Posterior cingulate gyrus (tissue), 11 donors: ENCODE results near the gene KLC4.

Source experiments
- DNase-seq, 10 donors: peaks; one replicate each; pipeline versions ENCODE4 v3.0.0 to v3.0.0-alpha.2; 2020 to 2021; ENCODE audit warnings: mixed read lengths in 3 of 10
- intact Hi-C: fragments of 100-400 bp; cut with DNase I; formaldehyde crosslinking; loops from one replicate; pipeline ENCODE4 v1.15.1; 2023

The KLC4 gene

DNA sequence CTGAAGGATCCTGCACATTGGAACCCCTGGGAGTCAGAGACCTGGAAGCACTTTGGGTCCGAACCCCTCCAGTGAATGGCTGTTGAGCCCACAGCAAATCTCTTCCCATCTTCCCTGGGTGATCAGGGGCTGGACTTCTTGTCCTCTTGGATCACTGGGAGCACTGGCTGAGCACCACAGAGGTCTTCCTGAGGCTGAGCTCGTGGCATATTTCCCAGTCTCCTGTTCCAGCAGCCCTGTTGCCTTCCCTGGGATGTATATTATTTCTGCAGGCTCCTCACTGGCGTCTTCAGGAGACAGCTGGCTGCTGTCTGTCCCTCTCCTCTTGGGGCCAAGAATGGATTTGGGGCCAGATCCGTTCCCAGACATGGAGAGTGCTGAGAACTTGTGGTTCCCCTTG is 60.1 kb downstream of the KLC4 start:
- peak in 2 of 10 donors; percentile 30 to 34 for DNase-seq
- intact Hi-C loops: no loop called here

DNA sequence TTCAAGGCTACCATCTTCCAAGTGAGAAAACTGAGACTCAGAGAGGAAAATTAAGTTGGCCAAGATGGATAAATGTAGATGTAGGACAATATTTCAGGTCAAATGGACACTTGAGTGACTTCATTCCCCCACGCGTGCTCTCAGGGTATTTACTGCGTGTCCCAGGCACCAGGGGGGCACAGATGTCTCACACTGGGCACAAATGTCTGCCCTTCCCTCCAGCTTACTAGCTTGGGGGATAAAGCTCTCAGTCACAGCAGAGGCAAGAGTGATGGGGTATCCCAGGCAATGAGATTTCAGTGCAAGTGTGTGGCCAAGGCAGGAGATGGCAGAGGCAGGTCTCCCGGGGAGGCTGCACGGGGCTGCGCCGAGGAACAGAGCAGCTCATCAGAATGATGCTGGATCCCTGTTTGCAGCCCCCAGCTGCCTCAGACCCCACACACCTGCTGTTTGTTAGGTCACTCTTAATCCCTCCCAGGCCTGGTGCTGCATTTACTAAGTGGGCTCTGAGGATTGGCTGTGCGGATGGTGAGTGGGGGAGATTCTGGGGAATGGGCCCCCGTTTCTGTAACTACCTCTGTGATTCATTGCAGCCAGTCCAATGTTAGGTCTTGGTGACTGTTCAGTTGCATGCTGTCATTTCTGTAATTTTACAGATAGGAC is 60.8 kb downstream of the KLC4 start:
- intact Hi-C loops: no loop called here
- peak in 2 of 10 donors; percentile 14 to 19 for DNase-seq

DNA sequence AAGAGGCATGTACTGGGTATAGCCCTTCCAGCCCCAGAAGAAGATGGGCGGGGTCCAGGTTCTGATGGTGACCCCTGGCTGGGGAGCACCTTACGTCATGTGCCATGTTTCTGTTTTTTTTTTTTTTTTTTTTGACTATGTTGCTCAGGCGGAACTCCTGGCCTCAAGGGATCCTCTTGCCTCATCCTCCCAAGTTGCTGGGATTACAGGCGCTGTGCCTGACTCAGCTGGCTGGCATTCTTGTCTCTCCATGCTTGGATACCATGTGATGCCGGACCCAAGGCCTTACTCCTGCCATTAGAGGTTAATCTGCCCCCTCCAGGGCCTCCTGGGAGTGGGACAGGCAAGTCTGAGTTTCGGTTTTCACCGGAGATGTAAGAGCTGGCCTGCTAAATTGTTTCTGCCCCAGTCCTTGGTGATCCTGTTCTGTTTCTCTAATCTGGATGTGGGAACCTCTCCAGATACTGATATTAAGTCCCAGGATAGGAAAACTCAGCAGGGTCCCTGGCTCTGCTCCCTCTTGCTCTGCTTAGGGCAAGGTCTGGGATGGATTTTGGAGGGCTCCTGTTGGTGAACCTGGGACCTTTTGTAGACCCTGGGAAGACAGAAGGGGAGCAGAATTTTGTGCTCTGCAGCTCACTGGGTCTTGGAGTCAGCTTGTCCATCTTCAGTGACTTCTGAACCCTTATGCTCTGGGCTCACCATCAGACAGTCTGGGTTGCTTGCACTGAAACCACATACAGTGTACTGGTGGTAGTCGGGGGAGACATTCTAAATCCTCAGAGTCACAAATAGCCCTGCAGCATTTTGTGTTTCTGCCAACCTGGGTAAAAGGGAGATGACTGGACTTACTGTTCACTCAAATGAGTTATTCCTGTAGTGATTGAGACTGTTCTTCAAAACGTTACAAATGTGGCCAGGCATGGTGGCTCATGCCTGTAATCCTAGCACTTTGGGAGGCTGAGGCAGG is 61.8 kb downstream of the KLC4 start:
- intact Hi-C loops: no loop called here
- peak in 2 of 10 donors; percentile 15 to 40 for DNase-seq

DNA sequence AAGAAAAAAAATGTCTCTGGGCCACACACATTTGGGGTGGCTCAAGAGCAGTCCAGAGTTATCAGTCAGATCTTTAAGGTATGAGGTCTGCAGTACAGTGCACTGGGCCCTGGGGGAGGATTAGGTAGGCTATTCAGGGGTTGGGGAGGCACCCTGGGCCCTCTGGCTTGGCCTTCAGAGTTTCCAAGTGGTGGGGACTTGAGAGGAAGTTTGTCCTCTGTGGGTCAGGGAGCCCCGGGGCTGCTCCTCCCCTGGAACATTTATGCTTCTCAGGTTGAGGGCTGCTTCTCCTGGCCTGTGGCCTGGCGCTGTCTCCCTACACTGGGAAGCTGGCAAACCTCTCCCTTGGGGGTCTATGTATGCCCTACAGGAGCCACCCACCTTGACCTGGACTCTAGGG is 62.7 kb downstream of the KLC4 start:
- peak in 3 of 10 donors; percentile 26 to 67 (median 27) for DNase-seq
- intact Hi-C loops: no loop called here

DNA sequence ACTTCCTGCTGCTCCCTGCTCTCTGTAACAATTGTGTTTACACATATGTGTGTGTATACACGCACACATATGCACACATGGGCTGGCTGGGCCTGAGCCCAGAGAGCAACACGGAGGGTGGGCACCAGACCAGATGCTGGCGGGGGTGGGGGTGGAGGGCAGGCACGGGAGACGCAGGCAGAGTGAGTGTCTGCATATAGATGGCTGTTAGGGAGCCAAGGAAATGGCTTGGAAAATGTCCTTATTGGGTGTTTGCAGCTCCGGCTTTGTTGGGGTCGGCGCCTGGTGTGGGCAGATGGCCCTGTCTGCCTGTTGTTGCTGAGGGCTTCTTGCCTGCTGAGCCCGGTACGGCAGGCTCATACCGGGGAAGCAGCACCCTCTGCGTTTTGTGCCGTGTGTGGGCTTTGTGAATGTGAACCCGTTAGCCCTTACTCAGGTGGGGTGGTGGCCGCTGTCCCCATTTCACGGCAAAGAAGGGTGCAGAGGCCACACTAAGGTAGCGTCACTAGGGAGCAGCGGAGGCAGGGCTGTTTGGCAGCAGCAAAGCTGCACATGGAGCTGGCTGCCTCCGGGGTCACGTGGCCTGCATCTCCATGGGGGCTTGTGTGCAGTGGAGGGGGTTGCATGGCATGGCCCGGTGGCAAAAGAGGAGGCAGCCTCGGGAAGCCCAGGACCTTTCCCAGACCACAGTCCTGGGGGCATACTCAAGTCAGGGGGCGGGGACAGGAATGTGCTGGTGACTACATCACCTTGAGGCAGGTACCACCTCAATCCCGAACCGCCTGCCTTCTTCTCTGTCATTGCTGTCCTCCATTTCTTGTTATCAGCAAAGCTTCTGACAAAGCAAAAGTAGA is 64.3 kb downstream of the KLC4 start:
- intact Hi-C loops: no loop called here
- DNase-seq: peak in 4 of 10 donors; percentile 19 to 89 (median 78)

- intact Hi-C loops: no loop called here
These were observed 65.0 kb downstream of the KLC4 start for GRCh38 chr6:43124481-43124880.

More at GRCh38 chr6:43124481-43124880, 65.0 kb downstream of the KLC4 start:
- peak in 2 of 10 donors; percentile 37 to 41 for DNase-seq
